ENCODE results near the gene LYZL1. TPM values are rescaled to one million over a fixed set of nuclear protein-coding genes. Genes with fewer than 3 reads are reported as not detected.
"Not testable (repeated sequence)": the region's sequence is repeated elsewhere in the genome, so short reads cannot be mapped to it uniquely, and the experiment has no call there.

LYZL1 gene
- total RNA-seq, 2 donors from 2014 or later: not detected

DNA sequence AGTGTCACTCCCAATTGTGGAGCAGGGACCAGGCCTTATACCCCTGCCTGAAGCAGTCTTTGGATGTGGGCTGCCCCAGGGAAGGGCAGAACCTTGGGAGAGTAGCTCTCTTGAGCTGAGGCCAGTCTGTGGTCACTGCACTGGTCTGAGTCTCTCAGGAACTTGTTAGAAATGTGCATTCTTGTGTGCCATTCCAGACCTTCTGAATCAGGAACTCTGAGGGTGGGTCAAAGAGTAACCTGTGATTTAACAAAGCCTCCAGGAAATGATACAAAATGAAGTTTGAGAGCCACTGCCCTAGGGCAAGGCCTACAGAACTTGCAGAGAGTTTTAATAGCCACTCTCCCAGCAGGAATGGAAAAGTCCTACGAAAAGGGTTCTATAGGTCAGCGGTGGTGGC is 68.1 kb downstream of the LYZL1 start:
- DNase-seq: no peak
- Mint-ChIP-seq H3K36me3 (ENCODE audit: low read depth) (no peaks in the 10 kb centered on the region), H3K4me3 (no peak overlapping the region), H3K27me3 (no peaks in the 10 kb centered on the region), H3K4me1 (no peaks in the 10 kb centered on the region), H3K27ac (no peak overlapping the region)
- no peaks in the 10 kb centered on the region for H3K9me3 ChIP-seq (ENCODE audit: control insufficient read depth, low read length, poor library complexity, severe bottlenecking)
- no peak for ATAC-seq

DNA sequence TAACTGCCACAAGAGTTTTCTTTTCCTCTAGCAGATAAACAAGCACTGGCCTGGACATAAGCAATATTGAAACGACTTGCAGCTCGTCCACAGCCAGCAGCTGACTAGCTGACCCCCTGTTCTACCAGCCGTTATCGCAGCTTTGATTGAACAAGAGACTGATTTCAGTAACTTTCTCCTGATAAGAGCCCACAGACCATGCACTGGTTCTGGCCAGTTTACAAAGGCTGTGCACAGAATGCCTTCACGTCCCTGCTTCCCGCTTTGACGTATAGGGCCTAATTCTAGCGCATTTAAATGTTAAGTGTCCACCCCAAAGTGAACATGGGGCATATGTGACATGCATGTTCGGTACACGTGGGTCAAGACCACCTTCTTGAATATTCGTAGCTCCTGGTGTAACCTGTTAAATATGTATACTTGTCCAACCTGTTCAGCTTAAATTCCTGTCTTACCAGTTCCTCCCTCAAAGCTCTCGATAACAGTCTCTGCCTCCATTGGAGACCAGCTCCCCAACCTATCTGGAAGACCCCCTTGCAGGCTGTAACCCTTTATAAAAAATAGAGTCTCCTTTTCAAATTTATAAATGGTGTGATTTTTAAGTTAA is 69.2 kb downstream of the LYZL1 start:
- no peaks in the 10 kb centered on the region for H3K9me3 ChIP-seq (ENCODE audit: control insufficient read depth, low read length, poor library complexity, severe bottlenecking)
- DNase-seq (no peak), ATAC-seq (no peak)
- Mint-ChIP-seq H3K27me3 (no peaks in the 10 kb centered on the region), H3K4me1 (no peaks in the 10 kb centered on the region), H3K4me3 (no peak overlapping the region), H3K36me3 (ENCODE audit: low read depth) (no peaks in the 10 kb centered on the region), H3K27ac (no peak overlapping the region)

DNA sequence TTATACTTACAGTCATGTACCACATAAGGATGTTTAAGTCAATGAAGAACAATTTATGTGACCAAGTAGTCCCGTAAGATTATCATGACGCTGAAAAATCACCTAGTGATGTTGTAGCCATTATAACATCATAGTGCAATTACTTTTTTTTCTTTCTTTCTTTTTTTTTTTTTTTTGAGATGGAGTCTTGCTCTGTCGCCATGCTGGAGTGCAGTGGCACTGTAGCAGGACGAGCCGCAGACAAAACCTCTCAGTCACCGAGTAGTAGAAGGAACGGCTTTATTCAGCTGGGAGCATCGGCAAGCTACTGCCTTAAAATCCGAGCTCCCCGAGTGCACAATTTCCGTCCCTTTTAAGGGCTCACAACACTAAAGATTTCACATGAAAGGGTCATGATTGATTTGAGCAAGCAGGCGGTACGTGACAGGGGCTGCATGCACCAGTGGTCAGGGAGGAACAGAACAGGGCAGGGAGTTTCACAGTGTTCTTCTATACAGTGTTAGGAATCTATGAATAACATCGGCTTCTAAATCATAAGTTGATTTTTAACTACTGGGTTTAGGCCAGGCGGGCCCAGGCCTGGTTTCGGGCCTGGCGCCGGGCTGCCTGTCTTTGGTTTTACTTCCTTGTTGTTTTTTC is 71.5 kb downstream of the LYZL1 start:
- H3K4me1 Mint-ChIP-seq; DNase-seq; H3K27me3 Mint-ChIP-seq; ATAC-seq; H3K4me3 Mint-ChIP-seq; H3K36me3 Mint-ChIP-seq (ENCODE audit: low read depth); H3K9me3 ChIP-seq (ENCODE audit: control insufficient read depth, low read length, poor library complexity, severe bottlenecking): not testable (repeated sequence)
- H3K27ac Mint-ChIP-seq: peak overlapping the region; percentile 16
